Astrocyte (in vitro differentiated cells and primary cell): Measurements from ENCODE around the gene HIPK2.

Experiments
- CTCF ChIP-seq: IDR thresholded peaks from 2 replicates; pipeline ENCODE4 v1.5.1; 2011; ENCODE audit warnings: low read depth, mild to moderate bottlenecking, inconsistent platforms, low read length, moderate library complexity; ENCODE audit not compliant: insufficient read depth
- EZH2 ChIP-seq: IDR thresholded peaks from 2 replicates; pipeline ENCODE4 v1.6.1; 2012; ENCODE audit warnings: mild to moderate bottlenecking, low read length, inconsistent platforms; ENCODE audit not compliant: insufficient read depth

GRCh38 chr7:139571190-139571589 lies 206.6 kb downstream of the HIPK2 start:
- TF ChIP-seq EZH2 (no peak), CTCF (no peak)
